Activated CD4-positive, alpha-beta memory T cell treated with anti-CD3 and anti-CD28 coated beads for 36 hours (primary cell): Measurements from ENCODE around the gene ACTR6. TPM values are rescaled to one million over a fixed set of nuclear protein-coding genes. Genes with fewer than 3 reads are reported as not detected.

Experiments
- microRNA-seq: library from miRNA; unstranded; fragments of <30 nt; microRNA quantifications from one replicate; pipeline ENCODE4 v1.2.0, GENCODE V29; 2022; ENCODE audit warnings: borderline number of aligned reads, borderline microRNAs expressed, borderline replicate concordance
- total RNA-seq, 2 experiments: library from RNA; stranded (reverse); gene quantifications; one replicate each; pipeline ENCODE4 v1.2.3, GENCODE V29; 2021

Gene ACTR6
- total RNA-seq, 2 experiments from 2014 or later: 58.3 to 60.3 TPM

Small RNA genes within 50 kb of the gene (microRNA-seq; reads per million reads assigned to microRNA genes)
- not detected for gene MIR1827

Other genes starting within 250 kb of the ACTR6 start
- 1 to 10 TPM in 1 of 2 experiments, under 1 TPM in 1; 0.97 to 1.0 TPM for gene ANKS1B, start 215.9 kb upstream of the ACTR6 start, total RNA-seq
- 10 to 100 TPM; 53.1 to 53.9 TPM for gene BLTP3B, start 57.9 kb upstream of the ACTR6 start, total RNA-seq
- gene DEPDC4, start 66.3 kb downstream of the ACTR6 start, total RNA-seq: 1 to 10 TPM; 2.4 to 3.5 TPM
- gene SCYL2, start 66.4 kb downstream of the ACTR6 start, total RNA-seq: 10 to 100 TPM; 24.5 to 26.7 TPM
- gene SLC17A8, start 156.3 kb downstream of the ACTR6 start, total RNA-seq: not detected